Upper lobe of left lung (tissue), 6 donors: ENCODE data around the gene OTUD5. TPM values are rescaled to one million over a fixed set of nuclear protein-coding genes. Genes with fewer than 3 reads are reported as not detected.

ENCODE experiments used
- ATAC-seq, 2 donors: fragments of 200-7000 bp; cut with Tn5 transposase; one replicate each; pipeline ENCODE4 v1.9.1; 2022; ENCODE audit warnings: mild to moderate bottlenecking in 2 of 2, moderate library complexity in 2 of 2; ENCODE audit not compliant: low FRiP score in 2 of 2
- DNase-seq, 2 donors: peaks; one replicate each; pipeline ENCODE4 v3.0.0-alpha.2; 2019 to 2020
- H3K27ac ChIP-seq, 4 donors: fragments of 200-600 bp; sonication (generic); one replicate each; pipeline ENCODE4 v1.5.1; 2016 to 2019
- H3K27me3 ChIP-seq, 4 donors: fragments of 200-600 bp; sonication (generic); one replicate each; pipeline ENCODE4 v1.5.1; 2017 to 2019
- H3K36me3 ChIP-seq, 4 donors: fragments of 200-600 bp; sonication (generic); one replicate each; pipeline ENCODE4 v1.5.1; 2016 to 2019
- H3K4me1 ChIP-seq, 4 donors: fragments of 200-600 bp; sonication (generic); one replicate each; pipeline ENCODE4 v1.5.1; 2018 to 2019
- H3K4me3 ChIP-seq, 4 donors: fragments of 200-600 bp; sonication (generic); one replicate each; pipeline ENCODE4 v1.5.1; 2017 to 2019; ENCODE audit warnings: mild to moderate bottlenecking in 2 of 4, moderate library complexity in 1 of 4
- H3K9me3 ChIP-seq, 4 donors: fragments of 200-600 bp; sonication (generic); one replicate each; pipeline ENCODE4 v1.5.1; 2018 to 2019
- CTCF ChIP-seq, 6 experiments: fragments of 450-650 bp in 4 of 6; fragments of 200-600 bp in 2 of 6; sonication (generic) in 2 of 6; IDR thresholded peaks; one replicate each; pipeline ENCODE4 v1.5.1; 2016 to 2019; ENCODE audit warnings: antibody characterized with exemption in 6 of 6
- EP300 ChIP-seq, 4 donors: sonication (generic); formaldehyde crosslinking; IDR thresholded peaks; one replicate each; pipeline ENCODE4 v1.5.1; 2017; ENCODE audit warnings: antibody characterized with exemption in 4 of 4, control low read depth in 2 of 4
- POLR2A ChIP-seq, 4 donors: fragments of 450-650 bp; IDR thresholded peaks; one replicate each; pipeline ENCODE4 v1.5.1; 2016 to 2017; ENCODE audit warnings: antibody characterized with exemption in 4 of 4, mild to moderate bottlenecking in 2 of 4
- POLR2AphosphoS5 ChIP-seq, 2 donors: sonication (generic); formaldehyde crosslinking; IDR thresholded peaks; one replicate each; pipeline ENCODE4 v1.5.1; 2017; ENCODE audit warnings: antibody characterized with exemption in 2 of 2
- WGBS, 2 donors: methylation state at CpG; one replicate each; pipeline ENCODE4 v1.1.5; 2017 to 2018; 5-methylcytosine and 5-hydroxymethylcytosine counted together
- total RNA-seq, 6 donors: library from RNA; depleted of rRNA in 4 of 6; stranded (reverse); fragments of >200 nt in 4 of 6; gene quantifications; one replicate each; pipeline versions ENCODE4 v1.1.0 to v1.2.1, GENCODE V29; 2016 to 2021
- donor health status: DM: no; HTN: no; CAD: no; lungs with moderate emphysema.
- donor health status: DM: no; HTN: yes; CAD: no; lungs with severe emphysema.

The OTUD5 gene
- total RNA-seq, 6 donors from 2014 or later, result 40.1 to 101 (median 49.6) TPM

- no peak for ATAC-seq
- TF ChIP-seq POLR2A (IDR thresholded peaks at IDR 0.05) (no peak), EP300 (IDR thresholded peaks at IDR 0.05) (no peak), CTCF (IDR thresholded peaks at IDR 0.05) (no peak), POLR2AphosphoS5 (IDR thresholded peaks at IDR 0.05) (no peak)
- no peak for DNase-seq
- Histone ChIP-seq H3K4me3 (no peak overlapping the region), H3K27ac (no peak overlapping the region), H3K36me3 (peaks cover 2 to 57% (median 21%) of the 10 kb centered on the region in 4 donors), H3K27me3 (no peaks in the 10 kb centered on the region), H3K4me1 (peaks cover 0 to 5% (median 2%) of the 10 kb centered on the region in 4 donors), H3K9me3 (no peaks in the 10 kb centered on the region)
- WGBS, 2 donors, result 74 to 81% methylated on average over 7 to 8 of the region's 8 CpGs
Observed at GRCh38 chrX:48904180-48904579, 53.2 kb downstream of the OTUD5 start.

- no peak for TF ChIP-seq EP300 (IDR thresholded peaks at IDR 0.05)
- no peak for TF ChIP-seq POLR2A (IDR thresholded peaks at IDR 0.05)
- TF ChIP-seq POLR2AphosphoS5 (IDR thresholded peaks at IDR 0.05), result no peak
- TF ChIP-seq CTCF (IDR thresholded peaks at IDR 0.05), result no peak
- peaks cover 2 to 57% (median 21%) of the 10 kb centered on the region in 4 donors for H3K36me3 ChIP-seq
- WGBS, 2 donors, result 83 to 89% methylated on average over 3 to 6 of the region's 6 CpGs
Observed at GRCh38 chrX:48903290-48903689, 54.1 kb downstream of the OTUD5 start.

DNA sequence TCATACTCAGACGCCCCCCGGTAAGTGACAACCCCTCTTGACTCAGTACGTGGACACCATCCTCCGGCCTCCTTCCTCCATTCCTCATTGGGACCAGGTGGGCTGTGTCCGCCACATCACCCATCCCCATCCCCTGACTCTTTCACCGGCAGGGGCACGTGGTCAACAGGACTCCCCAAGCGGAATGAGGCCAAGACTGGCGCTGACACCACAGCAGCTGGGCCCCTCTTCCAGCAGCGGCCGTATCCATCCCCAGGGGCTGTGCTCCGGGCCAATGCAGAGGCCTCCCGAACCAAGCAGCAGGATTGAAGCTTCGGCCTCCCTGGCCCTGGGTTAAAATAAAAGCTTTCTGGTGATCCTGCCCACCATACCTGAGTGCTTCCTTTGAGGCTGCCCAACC lies 54.6 kb downstream of the OTUD5 start:
- Histone ChIP-seq H3K4me3 (no peak overlapping the region), H3K9me3 (peaks cover 0 to 3% (median 0%) of the 10 kb centered on the region in 4 donors), H3K36me3 (peaks cover 2 to 57% (median 21%) of the 10 kb centered on the region in 4 donors), H3K4me1 (peaks cover 0 to 8% (median 4%) of the 10 kb centered on the region in 4 donors), H3K27ac (no peak overlapping the region), H3K27me3 (no peaks in the 10 kb centered on the region)
- no peak for DNase-seq
- ATAC-seq, result no peak
- TF ChIP-seq POLR2A (IDR thresholded peaks at IDR 0.05), result no peak
- TF ChIP-seq POLR2AphosphoS5 (IDR thresholded peaks at IDR 0.05), result no peak
- TF ChIP-seq EP300 (IDR thresholded peaks at IDR 0.05), result no peak
- TF ChIP-seq CTCF (IDR thresholded peaks at IDR 0.05), result no peak
- WGBS, 2 donors, result 75 to 93% methylated on average over 7 to 14 of the region's 14 CpGs

More at GRCh38 chrX:48903290-48903689, 54.1 kb downstream of the OTUD5 start:
- ATAC-seq, result no peak
- no peaks in the 10 kb centered on the region for H3K27me3 ChIP-seq
- DNase-seq, result no peak
- H3K4me3 ChIP-seq, result no peak overlapping the region
- H3K9me3 ChIP-seq, result no peaks in the 10 kb centered on the region
- no peak overlapping the region for H3K27ac ChIP-seq
- H3K4me1 ChIP-seq, result peaks cover 0 to 8% (median 4%) of the 10 kb centered on the region in 4 donors

GRCh38 chrX:48902135-48902534 lies 55.3 kb downstream of the OTUD5 start:
- Histone ChIP-seq H3K36me3 (peaks cover 2 to 57% (median 21%) of the 10 kb centered on the region in 4 donors), H3K27me3 (no peaks in the 10 kb centered on the region), H3K4me3 (no peak overlapping the region), H3K9me3 (peaks cover 0 to 3% (median 0%) of the 10 kb centered on the region in 4 donors), H3K4me1 (peaks cover 0 to 8% (median 4%) of the 10 kb centered on the region in 4 donors), H3K27ac (no peak overlapping the region)
- ATAC-seq (no peak), DNase-seq (no peak)
- 94 to 95% methylated on average over 16 to 20 of the region's 20 CpGs for WGBS, 2 donors
- TF ChIP-seq POLR2AphosphoS5 (IDR thresholded peaks at IDR 0.05) (no peak), POLR2A (IDR thresholded peaks at IDR 0.05) (no peak), EP300 (IDR thresholded peaks at IDR 0.05) (no peak), CTCF (IDR thresholded peaks at IDR 0.05) (no peak)

GRCh38 chrX:48901069-48901468 lies 56.3 kb downstream of the OTUD5 start:
- H3K27ac ChIP-seq, result no peak overlapping the region
- H3K27me3 ChIP-seq, result no peaks in the 10 kb centered on the region
- peaks cover 4 to 14% (median 10%) of the 10 kb centered on the region in 4 donors for H3K4me1 ChIP-seq
- no peak for TF ChIP-seq POLR2A (IDR thresholded peaks at IDR 0.05)
- no peak for TF ChIP-seq CTCF (IDR thresholded peaks at IDR 0.05)
- no peak for TF ChIP-seq EP300 (IDR thresholded peaks at IDR 0.05)
- TF ChIP-seq POLR2AphosphoS5 (IDR thresholded peaks at IDR 0.05), result no peak
- DNase-seq (no peak), ATAC-seq (no peak)
- H3K36me3 ChIP-seq, result peaks cover 0 to 48% (median 21%) of the 10 kb centered on the region in 4 donors
- H3K9me3 ChIP-seq, result peaks cover 0 to 3% (median 0%) of the 10 kb centered on the region in 4 donors
- 83 to 87% methylated on average over 4 to 7 of the region's 7 CpGs for WGBS, 2 donors
- no peak overlapping the region for H3K4me3 ChIP-seq
